Heart right ventricle (tissue), 16 donors: ENCODE data around the gene INTS4. TPM values are rescaled to one million over a fixed set of nuclear protein-coding genes. Genes with fewer than 3 reads are reported as not detected.
A peak's percentile ranks its signal among the peaks of the same experiment; 100 is the strongest.
"Not testable (repeated sequence)": the region's sequence is repeated elsewhere in the genome, so short reads cannot be mapped to it uniquely, and the experiment has no call there.

Source experiments
- ATAC-seq, 8 donors: fragments of 200-7000 bp; cut with Tn5 transposase; one replicate each; pipeline ENCODE4 v1.9.1; 2020; ENCODE audit warnings: mild to moderate bottlenecking in 8 of 8, moderate library complexity in 8 of 8, moderate number of reproducible peaks in 1 of 8
- DNase-seq, 2 donors: peaks; one replicate each; pipeline ENCODE4 v3.0.0-alpha.2; 2020
- H3K27ac ChIP-seq, 10 donors: fragments of 200-600 bp; sonication (generic) in 2 of 10; one replicate each; pipeline versions ENCODE4 v1.5.0 to v1.8.0; 2020 to 2022; ENCODE audit warnings: mild to moderate bottlenecking in 3 of 10
- H3K27me3 ChIP-seq, 7 donors: fragments of 200-600 bp; one replicate each; pipeline ENCODE4 v1.8.0; 2021 to 2022; ENCODE audit warnings: mild to moderate bottlenecking in 2 of 7
- H3K36me3 ChIP-seq, 9 donors: fragments of 200-600 bp; sonication (generic) in 1 of 9; one replicate each; pipeline versions ENCODE4 v1.5.0 to v1.8.0; 2020 to 2022; ENCODE audit warnings: mild to moderate bottlenecking in 2 of 9
- H3K4me1 ChIP-seq, 9 donors: fragments of 200-600 bp; sonication (generic) in 1 of 9; one replicate each; pipeline versions ENCODE4 v1.5.0 to v1.8.0; 2020 to 2022; ENCODE audit warnings: mild to moderate bottlenecking in 4 of 9
- H3K4me3 ChIP-seq, 10 donors: fragments of 200-600 bp; sonication (generic) in 2 of 10; one replicate each; pipeline versions ENCODE4 v1.5.0 to v1.8.0; 2020 to 2022; ENCODE audit warnings: mild to moderate bottlenecking in 7 of 10, moderate library complexity in 2 of 10
- H3K9me3 ChIP-seq, 11 donors: fragments of 200-600 bp in 10 of 11; sonication (generic) in 2 of 11; one replicate each; pipeline versions ENCODE4 v1.5.0 to v1.8.0; 2013 to 2022; ENCODE audit warnings: mild to moderate bottlenecking in 2 of 11, control low read depth in 1 of 11, moderate library complexity in 1 of 11
- CTCF ChIP-seq, 9 donors: fragments of 200-600 bp; sonication (generic) in 2 of 9; IDR thresholded peaks; one replicate each; pipeline versions ENCODE4 v1.5.0 to v1.8.0; 2021 to 2022; ENCODE audit warnings: antibody characterized with exemption in 9 of 9, mild to moderate bottlenecking in 5 of 9, moderate library complexity in 1 of 9
- WGBS, 2 donors: extraction: QIAGEN DNeasy Blood & Tissue Kit; methylation state at CpG; one replicate each; pipeline ENCODE4 v1.1.7; 2013; ENCODE audit warnings: inconsistent platforms in 1 of 2; 5-methylcytosine and 5-hydroxymethylcytosine counted together
- intact Hi-C, 10 donors: fragments of 100-400 bp; cut with DNase I; formaldehyde crosslinking; loops; one replicate each; pipeline versions ENCODE4 v1.11.1 to v1.14.2; 2022
- long read RNA-seq, 3 donors: library from polyadenylated mRNA; unstranded; transcript quantifications; one replicate each; pipeline ENCODE4 v2.0.0, GENCODE V29; 2020 to 2021
- polyA plus RNA-seq, 2 donors: library from polyadenylated mRNA; stranded (reverse); fragments of 200-250 nt; gene quantifications; one replicate each; pipeline ENCODE4 v1.2.3, GENCODE V29; 2013
- total RNA-seq, 10 donors: library from RNA; stranded (reverse); fragmentation: NEBNext Ultra II Directional in 3 of 10; extraction: Animal tissue kit (Norgen Biotek cat#: 25700) in 3 of 10; gene quantifications; one replicate each; pipeline versions ENCODE4 v1.2.1 to v1.2.4, GENCODE V29; 2021 to 2023
- donor health status: Arrhythmogenic right ventricular cardiomyopathy.
- donor health status: ischemic (EF 13 %, LVEDD 7.1; RV severe dilation, severe dysfunction).
- donor health status: healthy with polysubstance abuse.
- donor health status: DM: no; HTN: yes; CAD: no.
- donor health status: DM: no; HTN: no; CAD: no.
- donor health status: ischemic (EF 25% LVEDD 6.9; RV normal size, moderate dysfunction).
- donor health status: ischemic (EF 25% LVEDD 5.7; RV mildly dilated, moderate dysfunction).
- donor health status: healthy.
- donor health status: DM: yes; HTN: yes; CAD: no.
- donor health status: Ischemic cardiomyopathy.
- donor health status: ischemic (EF 35%, LVEDD 5.7; RV mildly dilated, moderate dysfunction).
- donor health status: nonischemic (EF 11% LVEDD 7.7; RV severe dilation, severe dysfunction).
- donor health status: DM: yes; HTN: yes; CAD: no.
- donor health status: PGD.
- donor health status: ischemic (EF 29% LVEDD 5.4; RV normal size, mild dysfunction).
- donor health status: nonischemic (EF 23%, LVEDD 6.1; RV moderate dilation, normal function).

The INTS4 gene
- total RNA-seq, result 10 to 100 TPM; 12.2 to 20.2 (median 16.8) TPM
- polyA plus RNA-seq, result 10 to 100 TPM; 12.8 to 14.9 TPM
- long read RNA-seq, donor 1, transcript INTS4-209 (23 exons, 3,156 nt), result major isoform, 13 of 20 reads
- long read RNA-seq, donor 1, partial matches to known transcripts, result 5 of 20 reads
- long read RNA-seq, donor 1, other reads (novel, unspliced or antisense), result 2 of 20 reads
- long read RNA-seq, donor 2, transcript INTS4-209 (23 exons, 3,156 nt), result major isoform, 10 of 16 reads
- long read RNA-seq, donor 2, partial matches to known transcripts, result 3 of 16 reads
- long read RNA-seq, donor 2, other reads (novel, unspliced or antisense), result 3 of 16 reads
- long read RNA-seq, donor 3, transcript INTS4-209 (23 exons, 3,156 nt), result major isoform, 16 of 25 reads
- long read RNA-seq, donor 3, partial matches to known transcripts, result 3 of 25 reads
- long read RNA-seq, donor 3, other reads (novel, unspliced or antisense), result 6 of 25 reads

GRCh38 chr11:77994434-77995362 lies at the start of gene INTS4:
Gene INTS4 (minus strand): TSS chr11:77994668. CDS start chr11:77994643, 25 bp downstream.
- H3K27me3 ChIP-seq, result no peaks in the 10 kb centered on the region
- no peak for TF ChIP-seq CTCF (IDR thresholded peaks at IDR 0.05)
- DNase-seq, result peak; percentile 99
- ATAC-seq, result peak; percentile 98 to 99 (median 99)
- peak within 1 kb of the TSS; percentile 52 to 79 (median 72) for H3K4me3 ChIP-seq
- peaks cover 6 to 30% (median 21%) of the 10 kb centered on the region in 9 donors for H3K4me1 ChIP-seq
- peaks cover 0 to 18% (median 7%) of the 10 kb centered on the region in 9 donors for H3K36me3 ChIP-seq
- H3K27ac ChIP-seq, result peak within 1 kb of the TSS in 9 of 10 donors; percentile 60 to 91 (median 86)
- intact Hi-C loops, result loop anchor here in 9 of 10 donors (1.0 to 10.0 kb wide), 7 partner anchors 50 to 174 kb away; partner anchors contain the start of genes RSF1 (in 7 of the 9) and AAMDC (in 6 of the 9)
- H3K9me3 ChIP-seq, result no peaks in the 10 kb centered on the region
- 0 to 1% methylated on average over 47 of the region's 47 CpGs for WGBS, 2 donors

GRCh38 chr11:78041843-78042440 lies 47.5 kb upstream of the INTS4 start:
- no peaks in the 10 kb centered on the region for H3K36me3 ChIP-seq
- no peak overlapping the region for H3K4me3 ChIP-seq
- DNase-seq (no peak), ATAC-seq (no peak)
- H3K27me3 ChIP-seq, result no peaks in the 10 kb centered on the region
- H3K4me1 ChIP-seq, result peaks cover 0 to 35% (median 18%) of the 10 kb centered on the region in 9 donors
- intact Hi-C loops, result loop anchor here in 2 of 10 donors (10.0 kb wide), 1 partner anchor 47 kb away; the partner anchor contains the start of gene INTS4 (in 2 of the 2)
- 94% methylated on average over 14 of the region's 14 CpGs for WGBS, 2 donors
- TF ChIP-seq CTCF (IDR thresholded peaks at IDR 0.05), result no peak
- no peak overlapping the region for H3K27ac ChIP-seq
- H3K9me3 ChIP-seq, result no peaks in the 10 kb centered on the region

GRCh38 chr11:78041380-78041719 lies 46.9 kb upstream of the INTS4 start:
- H3K4me1 ChIP-seq, result peaks cover 0 to 33% (median 17%) of the 10 kb centered on the region in 9 donors
- not testable (repeated sequence) for H3K9me3 ChIP-seq, H3K27ac ChIP-seq, H3K4me3 ChIP-seq, H3K36me3 ChIP-seq, ATAC-seq, DNase-seq, H3K27me3 ChIP-seq
- intact Hi-C loops, result loop anchor here in 2 of 10 donors (10.0 kb wide), 1 partner anchor 47 kb away; the partner anchor contains the start of gene INTS4 (in 2 of the 2)
- WGBS, 2 donors, result 98% methylated on average over 8 of the region's 8 CpGs

GRCh38 chr11:78040691-78041379 lies 46.4 kb upstream of the INTS4 start:
- H3K27me3 ChIP-seq, result no peaks in the 10 kb centered on the region
- peak overlapping the region in 7 of 10 donors; percentile 39 to 87 (median 58) for H3K27ac ChIP-seq
- intact Hi-C loops, result loop anchor here in 2 of 10 donors (10.0 kb wide), 1 partner anchor 46 kb away; the partner anchor contains the start of gene INTS4 (in 2 of the 2)
- no peak overlapping the region for H3K4me3 ChIP-seq
- peaks cover 0 to 27% (median 15%) of the 10 kb centered on the region in 9 donors for H3K4me1 ChIP-seq
- DNase-seq (no peak), ATAC-seq (no peak)
- H3K9me3 ChIP-seq, result no peaks in the 10 kb centered on the region
- 90 to 91% methylated on average over 15 of the region's 15 CpGs for WGBS, 2 donors
- no peaks in the 10 kb centered on the region for H3K36me3 ChIP-seq
- TF ChIP-seq CTCF (IDR thresholded peaks at IDR 0.05), result no peak
